NCI-H82 (cell line): ENCODE measurements around the gene LALBA.
"Not testable (repeated sequence)": the region's sequence is repeated elsewhere in the genome, so short reads cannot be mapped to it uniquely, and the experiment has no call there.

Experiments used
- DNase-seq: peaks from one replicate; lab custom pipeline; 2025; lab: John Stamatoyannopoulos, UW

The LALBA gene

GRCh38 chr12:48527891-48528670, 41.8 kb downstream of the LALBA start:
- DNase-seq: no peak

GRCh38 chr12:48525332-48525731, 44.5 kb downstream of the LALBA start, which contains the start of gene OR8S1:
Gene OR8S1 (plus strand): TSS chr12:48525632. CDS start chr12:48525632, 0 bp downstream.
- no peak for DNase-seq

GRCh38 chr12:48520381-48520780, 49.5 kb downstream of the LALBA start:
- DNase-seq: not testable (repeated sequence)
